SK-N-SH (cell line): ENCODE measurements around the gene UCP2.

Source experiments
- CTCF ChIP-seq: fragments of 200-600 bp; sonication (generic); IDR thresholded peaks from 2 replicates; pipeline ENCODE4 v1.6.1; 2017; ENCODE audit warnings: antibody characterized with exemption, mild to moderate bottlenecking, moderate library complexity
- GABPA ChIP-seq: IDR thresholded peaks from 2 replicates; pipeline ENCODE4 v1.4.0; 2012; ENCODE audit warnings: low read depth, mild to moderate bottlenecking
- GATA2 ChIP-seq: sonication (generic); formaldehyde crosslinking; IDR thresholded peaks from 2 replicates; pipeline ENCODE4 v1.5.0; 2020; ENCODE audit warnings: mild to moderate bottlenecking, missing genetic modification reagents
- TAF1 ChIP-seq: IDR thresholded peaks from 2 replicates; pipeline ENCODE4 v1.6.1; 2012; ENCODE audit warnings: low read depth, mild to moderate bottlenecking, low read length, moderate library complexity, borderline replicate concordance

DNA sequence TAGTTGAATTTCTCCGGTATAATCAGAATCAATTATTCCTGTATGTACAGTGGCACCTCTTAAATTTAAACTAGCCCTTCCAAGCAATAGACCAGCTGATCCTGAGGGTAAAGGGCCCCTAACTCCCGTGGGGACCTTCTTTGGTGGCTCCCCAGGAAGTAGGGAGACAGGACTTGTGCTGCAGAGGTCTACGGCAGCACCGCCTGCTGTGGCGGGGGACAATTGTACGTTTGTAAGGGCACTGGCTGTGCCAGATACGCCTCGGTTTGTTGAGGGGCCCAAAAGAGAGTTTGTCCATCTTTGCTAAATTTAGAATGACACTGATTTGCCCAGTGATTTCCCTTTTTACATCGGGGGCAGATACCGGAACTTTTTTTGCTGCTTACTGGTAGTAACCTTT, 37.7 kb downstream of the UCP2 start:
- no peak for TF ChIP-seq GABPA
- no peak for TF ChIP-seq CTCF
- no peak for TF ChIP-seq GATA2 (CRISPR knock-in tag)
- TF ChIP-seq TAF1, result no peak
